Gastrocnemius medialis (tissue), 4 donors: ENCODE results near the gene HCN1. TPM values are rescaled to one million over a fixed set of nuclear protein-coding genes. Genes with fewer than 3 reads are reported as not detected.

Source experiments
- ATAC-seq, 2 donors: fragments of 150-250 bp; one replicate each; pipeline ENCODE4 v1.9.1; 2016
- DNase-seq, 2 donors: peaks; one replicate each; pipeline ENCODE4 v3.0.0-alpha.2; 2019
- H3K27ac ChIP-seq, 4 donors: fragments of 200-600 bp; sonication (generic); 1 replicate in 1 of 4; 2 replicates in 3 of 4; pipeline ENCODE4 v1.5.1; 2016 to 2018; ENCODE audit warnings: mild to moderate bottlenecking in 2 of 4, moderate library complexity in 1 of 4
- H3K27me3 ChIP-seq, 3 donors: fragments of 200-600 bp; sonication (generic) in 2 of 3; 1 replicate in 1 of 3; 2 replicates in 2 of 3; pipeline versions ENCODE4 v1.5.1 to v1.6.0; 2016 to 2019; ENCODE audit warnings: mild to moderate bottlenecking in 1 of 3, moderate library complexity in 1 of 3
- H3K36me3 ChIP-seq, 2 donors: fragments of 200-600 bp; sonication (generic) in 1 of 2; one replicate each; pipeline ENCODE4 v1.5.1; 2017 to 2018
- H3K4me1 ChIP-seq, 2 donors: fragments of 200-600 bp; sonication (generic) in 1 of 2; one replicate each; pipeline ENCODE4 v1.5.1; 2016 to 2017; ENCODE audit warnings: mild to moderate bottlenecking in 2 of 2
- H3K4me3 ChIP-seq, 4 donors: fragments of 200-600 bp; sonication (generic) in 3 of 4; 1 replicate in 1 of 4; 2 replicates in 3 of 4; pipeline ENCODE4 v1.5.1; 2016 to 2019; ENCODE audit warnings: mild to moderate bottlenecking in 2 of 4
- H3K9me3 ChIP-seq, 3 donors: fragments of 200-600 bp; sonication (generic) in 2 of 3; 1 replicate in 1 of 3; 2 replicates in 2 of 3; pipeline ENCODE4 v1.5.1; 2016 to 2019
- POLR2A ChIP-seq, 2 donors: fragments of 450-650 bp; IDR thresholded peaks; one replicate each; pipeline ENCODE4 v1.6.1; 2017; ENCODE audit warnings: antibody characterized with exemption in 2 of 2, mild to moderate bottlenecking in 2 of 2, moderate library complexity in 2 of 2
- in situ Hi-C, 4 donors: fragments of 200-750 bp; cut with MboI; loops; one replicate each; pipeline versions ENCODE4 v1.15.0 to v1.8.0; 2017; ENCODE audit warnings: low sequenced_read_pairs in 4 of 4
- intact Hi-C: fragments of 100-400 bp; cut with DNase I; formaldehyde crosslinking; loops from one replicate; pipeline ENCODE4 v1.15.1; 2023; ENCODE audit warnings: low total_unique reads
- total RNA-seq, 4 donors: library from RNA; depleted of rRNA; stranded (reverse); fragments of >200 nt; gene quantifications; one replicate each; pipeline versions ENCODE4 v1.1.0 to v1.2.3, GENCODE V29; 2016
- TF ChIP-seq, protein P1 (sequence below), 5 experiments: fragments of 450-650 bp in 3 of 5; fragments of 200-600 bp in 2 of 5; sonication (generic) in 2 of 5; IDR thresholded peaks in 4 of 5; conservative IDR thresholded peaks in 1 of 5; 1 replicate in 4 of 5; 2 replicates in 1 of 5; pipeline ENCODE4 v1.5.1; 2016 to 2019; ENCODE audit warnings: antibody characterized with exemption in 5 of 5, mild to moderate bottlenecking in 3 of 5, moderate library complexity in 3 of 5

The HCN1 gene
- total RNA-seq, 4 donors from 2014 or later = 0.02 to 0.47 (median 0.20) TPM

DNA sequence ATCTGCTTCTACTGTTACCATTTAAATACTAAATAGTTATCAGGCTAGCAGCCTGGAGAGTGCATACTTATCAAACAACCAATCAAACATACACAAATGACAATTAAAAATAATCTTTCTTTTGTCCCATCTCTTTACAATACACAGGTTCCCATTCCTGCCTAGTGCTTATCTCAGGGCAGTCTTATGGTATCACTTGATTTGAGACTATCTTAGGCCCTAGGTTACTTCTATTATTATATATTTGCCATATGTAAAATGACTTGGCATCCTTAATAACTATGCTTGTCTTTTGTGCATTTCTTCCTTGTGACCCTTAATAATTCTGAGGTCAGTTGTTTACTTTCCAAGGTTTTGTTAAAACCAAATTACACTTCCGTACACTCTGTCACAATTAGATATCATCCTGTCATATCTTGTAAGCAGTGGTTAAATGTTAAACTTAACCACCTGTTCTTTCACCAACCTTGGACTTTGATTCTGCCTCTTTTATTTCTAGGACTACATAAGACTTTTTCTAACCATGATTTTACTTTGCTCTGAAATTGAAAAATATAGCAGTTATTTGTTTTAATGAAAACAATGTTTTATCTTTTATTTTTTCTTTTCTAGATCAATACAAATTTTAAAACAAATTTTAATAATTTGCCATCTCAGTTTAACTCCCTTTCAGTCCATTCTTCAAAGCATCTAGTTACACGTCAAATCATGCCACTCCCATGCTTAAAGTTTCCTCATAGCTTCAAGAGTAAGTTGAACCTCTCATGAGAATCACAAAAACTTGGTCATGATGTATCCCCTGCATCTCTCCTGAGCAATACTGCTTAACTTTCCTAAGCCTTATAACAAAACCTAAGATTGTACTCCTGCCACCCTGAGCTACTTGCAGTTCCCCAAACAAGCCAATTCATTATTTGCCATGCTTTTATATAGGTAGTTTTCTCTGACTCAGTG, 281.3 kb downstream of the HCN1 start:
- H3K4me3 ChIP-seq = no peak overlapping the region
- no peak for DNase-seq
- ATAC-seq = no peak
- no peaks in the 10 kb centered on the region for H3K27me3 ChIP-seq
- TF ChIP-seq, protein P1, sequence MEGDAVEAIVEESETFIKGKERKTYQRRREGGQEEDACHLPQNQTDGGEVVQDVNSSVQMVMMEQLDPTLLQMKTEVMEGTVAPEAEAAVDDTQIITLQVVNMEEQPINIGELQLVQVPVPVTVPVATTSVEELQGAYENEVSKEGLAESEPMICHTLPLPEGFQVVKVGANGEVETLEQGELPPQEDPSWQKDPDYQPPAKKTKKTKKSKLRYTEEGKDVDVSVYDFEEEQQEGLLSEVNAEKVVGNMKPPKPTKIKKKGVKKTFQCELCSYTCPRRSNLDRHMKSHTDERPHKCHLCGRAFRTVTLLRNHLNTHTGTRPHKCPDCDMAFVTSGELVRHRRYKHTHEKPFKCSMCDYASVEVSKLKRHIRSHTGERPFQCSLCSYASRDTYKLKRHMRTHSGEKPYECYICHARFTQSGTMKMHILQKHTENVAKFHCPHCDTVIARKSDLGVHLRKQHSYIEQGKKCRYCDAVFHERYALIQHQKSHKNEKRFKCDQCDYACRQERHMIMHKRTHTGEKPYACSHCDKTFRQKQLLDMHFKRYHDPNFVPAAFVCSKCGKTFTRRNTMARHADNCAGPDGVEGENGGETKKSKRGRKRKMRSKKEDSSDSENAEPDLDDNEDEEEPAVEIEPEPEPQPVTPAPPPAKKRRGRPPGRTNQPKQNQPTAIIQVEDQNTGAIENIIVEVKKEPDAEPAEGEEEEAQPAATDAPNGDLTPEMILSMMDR (IDR thresholded peaks at IDR 0.05 in 4 of 5, conservative IDR thresholded peaks at IDR 0.05 in 1 of 5) = no peak
- no peak for TF ChIP-seq POLR2A (IDR thresholded peaks at IDR 0.05)
- intact Hi-C loops (no loop called here), in situ Hi-C loops (no loop called here)
- no peaks in the 10 kb centered on the region for H3K36me3 ChIP-seq
- H3K27ac ChIP-seq = no peak overlapping the region
- H3K9me3 ChIP-seq = no peaks in the 10 kb centered on the region
- peaks cover 17 to 28% of the 10 kb centered on the region in 2 donors for H3K4me1 ChIP-seq

GRCh38 chr5:45411971-45412612, 284.1 kb downstream of the HCN1 start:
- H3K27ac ChIP-seq = no peak overlapping the region
- TF ChIP-seq, protein P1 (IDR thresholded peaks at IDR 0.05 in 4 of 5, conservative IDR thresholded peaks at IDR 0.05 in 1 of 5) = no peak
- no peak for TF ChIP-seq POLR2A (IDR thresholded peaks at IDR 0.05)
- H3K36me3 ChIP-seq = no peaks in the 10 kb centered on the region
- intact Hi-C loops (no loop called here), in situ Hi-C loops (no loop called here)
- no peaks in the 10 kb centered on the region for H3K9me3 ChIP-seq
- DNase-seq (no peak), ATAC-seq (no peak)
- no peaks in the 10 kb centered on the region for H3K27me3 ChIP-seq
- H3K4me3 ChIP-seq = no peak overlapping the region
- H3K4me1 ChIP-seq = peaks cover 5 to 13% of the 10 kb centered on the region in 2 donors

DNA sequence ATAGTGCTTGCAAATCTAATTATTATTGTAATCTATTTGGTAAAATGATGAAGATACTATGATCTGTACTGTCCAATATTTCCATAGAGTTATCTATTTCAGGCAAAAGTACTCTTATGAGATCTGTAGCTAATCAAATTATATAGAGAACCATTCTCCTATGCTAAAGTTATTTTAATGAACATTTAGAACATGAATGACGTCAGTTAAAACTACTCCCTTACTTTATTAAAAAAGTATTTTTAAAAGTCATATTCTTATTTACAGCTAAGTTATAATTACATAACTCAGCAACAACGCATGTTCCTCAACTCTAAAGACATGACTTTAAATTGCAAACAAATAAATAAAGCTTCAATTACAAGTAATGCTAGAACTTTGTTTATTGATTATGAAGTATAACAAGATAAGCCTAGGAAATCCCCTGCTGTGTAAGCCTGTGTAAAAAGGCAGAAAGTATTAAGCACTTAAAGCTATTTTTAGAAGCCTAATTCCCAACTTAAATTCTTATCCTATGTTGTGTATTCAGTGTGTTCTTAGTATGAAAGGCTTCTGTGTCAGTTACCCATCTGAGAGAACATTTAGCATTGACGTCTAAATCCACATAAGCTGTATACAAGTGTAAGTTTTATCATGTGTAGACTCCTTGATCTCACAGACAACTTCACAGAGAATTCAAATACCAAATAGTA, 285.7 kb downstream of the HCN1 start:
- no peak overlapping the region for H3K27ac ChIP-seq
- H3K9me3 ChIP-seq = no peaks in the 10 kb centered on the region
- in situ Hi-C loops = no loop called here
- intact Hi-C loops = no loop called here
- H3K27me3 ChIP-seq = no peaks in the 10 kb centered on the region
- no peak overlapping the region for H3K4me3 ChIP-seq
- TF ChIP-seq POLR2A (IDR thresholded peaks at IDR 0.05) = no peak
- TF ChIP-seq, protein P1 (IDR thresholded peaks at IDR 0.05 in 4 of 5, conservative IDR thresholded peaks at IDR 0.05 in 1 of 5) = no peak
- no peaks in the 10 kb centered on the region for H3K36me3 ChIP-seq
- no peak for ATAC-seq
- no peak for DNase-seq
- peaks cover 3 to 7% of the 10 kb centered on the region in 2 donors for H3K4me1 ChIP-seq

- no peak for DNase-seq
- Histone ChIP-seq H3K27me3 (no peaks in the 10 kb centered on the region), H3K27ac (no peak overlapping the region), H3K4me3 (no peak overlapping the region), H3K4me1 (peaks cover 3 to 7% of the 10 kb centered on the region in 2 donors), H3K36me3 (no peaks in the 10 kb centered on the region), H3K9me3 (no peaks in the 10 kb centered on the region)
- ATAC-seq = no peak
- intact Hi-C loops (no loop called here), in situ Hi-C loops (no loop called here)
- TF ChIP-seq, protein P1 (IDR thresholded peaks at IDR 0.05 in 4 of 5, conservative IDR thresholded peaks at IDR 0.05 in 1 of 5) = no peak
- no peak for TF ChIP-seq POLR2A (IDR thresholded peaks at IDR 0.05)
Observed at GRCh38 chr5:45408067-45408466, 288.1 kb downstream of the HCN1 start.
